OCI-LY3 (cell line): Measurements from ENCODE around the gene FRMD4B.
A peak's percentile ranks its signal among the peaks of the same experiment; 100 is the strongest.

Experiments used
- H2AFZ ChIP-seq: fragments of 200-600, 300-600 bp; shearing (Covaris generic); 2 replicates; pipeline ENCODE4 v1.6.0; 2014; ENCODE audit warnings: antibody characterized with exemption, low read depth, low read length
- H3K27ac ChIP-seq: fragments of 200-600, 300-600 bp; sonication (generic); 2 replicates; pipeline ENCODE4 v1.5.1; 2014; ENCODE audit warnings: mild to moderate bottlenecking, low read length, moderate library complexity, mixed read lengths
- H3K27me3 ChIP-seq: fragments of 200-600, 300-600 bp; sonication (generic); 2 replicates; pipeline ENCODE4 v1.6.1; 2014; ENCODE audit warnings: low read depth, low read length, mixed read lengths
- H3K36me3 ChIP-seq: fragments of 200-600, 300-600 bp; sonication (generic); replicated peaks from 2 replicates; pipeline ENCODE3; 2014; ENCODE audit warnings: low read depth, low read length, mixed read lengths
- H3K4me1 ChIP-seq: fragments of 300-600, 200-600 bp; sonication (generic); 2 replicates; pipeline ENCODE4 v1.6.1; 2014; ENCODE audit warnings: low read length, mixed read lengths
- H3K4me2 ChIP-seq: fragments of 200-600, 300-600 bp; sonication (generic); 2 replicates; pipeline ENCODE4 v1.6.1; 2014; ENCODE audit warnings: low read length, mixed read lengths
- H3K4me3 ChIP-seq: fragments of 300-600, 200-600 bp; sonication (generic); 2 replicates; pipeline ENCODE4 v1.5.1; 2014; ENCODE audit warnings: antibody characterized with exemption, mild to moderate bottlenecking, low read length, moderate library complexity
- H3K79me2 ChIP-seq: fragments of 300-600, 200-600 bp; shearing (Covaris generic); 2 replicates; pipeline ENCODE4 v1.6.1; 2014; ENCODE audit warnings: mild to moderate bottlenecking, low read length, mixed read lengths
- H3K9ac ChIP-seq: fragments of 300-600, 200-600 bp; shearing (Covaris generic); 2 replicates; pipeline ENCODE4 v1.6.0; 2014; ENCODE audit warnings: mild to moderate bottlenecking, low read length, moderate library complexity
- H3K9me3 ChIP-seq: fragments of 200-600, 300-600 bp; shearing (Covaris generic); 2 replicates; pipeline ENCODE4 v1.6.1; 2014; ENCODE audit warnings: low read length, mixed read lengths; ENCODE audit not compliant: insufficient read depth
- H4K20me1 ChIP-seq: fragments of 200-600, 300-600 bp; sonication (generic); 2 replicates; pipeline ENCODE4 v1.6.1; 2016; ENCODE audit warnings: low read length, mixed read lengths; ENCODE audit not compliant: insufficient read depth
- CTCF ChIP-seq: fragments of 200-600, 300-600 bp; sonication (generic); IDR thresholded peaks from 2 replicates; pipeline ENCODE4 v1.5.1; 2014; ENCODE audit warnings: antibody characterized with exemption, low read length, low read depth
- EZH2phosphoT487 ChIP-seq: fragments of 200-600 bp; shearing (Covaris generic); IDR thresholded peaks from 2 replicates; pipeline ENCODE4 v1.6.1; 2018; ENCODE audit warnings: antibody characterized with exemption, mixed run types, low read depth

FRMD4B gene

GRCh38 chr3:69126999-69127398, 258.9 kb downstream of the FRMD4B start:
- H3K9ac ChIP-seq, result no peak overlapping the region
- no peak for TF ChIP-seq CTCF
- TF ChIP-seq EZH2phosphoT487, result no peak
- no peaks in the 10 kb centered on the region for H4K20me1 ChIP-seq
- H2AFZ ChIP-seq, result no peak overlapping the region
- H3K27me3 ChIP-seq, result peaks cover 12% of the 10 kb centered on the region
- H3K9me3 ChIP-seq, result no peaks in the 10 kb centered on the region
- no peaks in the 10 kb centered on the region for H3K4me1 ChIP-seq
- H3K27ac ChIP-seq, result no peak overlapping the region
- H3K4me3 ChIP-seq, result no peak overlapping the region
- H3K4me2 ChIP-seq, result no peak overlapping the region
- no peaks in the 10 kb centered on the region for H3K79me2 ChIP-seq
- H3K36me3 ChIP-seq, result no peaks in the 10 kb centered on the region

DNA sequence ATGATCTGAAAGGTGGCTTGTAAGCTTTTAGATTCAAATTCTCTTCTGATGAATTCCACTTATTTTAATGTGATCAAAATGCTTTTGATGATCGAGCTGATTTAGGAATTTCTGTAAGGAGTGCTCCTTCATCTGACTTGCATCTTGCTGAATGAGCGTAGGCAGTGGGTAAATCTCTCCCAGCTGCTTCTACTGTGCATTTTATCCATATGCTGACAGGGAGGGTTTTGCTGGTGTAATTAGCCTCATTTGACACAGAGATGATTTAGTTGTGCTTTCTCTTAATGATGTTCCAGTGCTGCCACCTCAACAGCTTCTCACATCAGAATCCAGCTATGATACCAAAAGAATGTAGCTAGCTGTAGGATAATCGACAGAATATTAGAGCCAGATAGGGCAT, 259.7 kb downstream of the FRMD4B start:
- H3K27me3 ChIP-seq, result peaks cover 12% of the 10 kb centered on the region
- H3K27ac ChIP-seq, result no peak overlapping the region
- no peak overlapping the region for H3K4me2 ChIP-seq
- H3K4me1 ChIP-seq, result no peaks in the 10 kb centered on the region
- H4K20me1 ChIP-seq, result no peaks in the 10 kb centered on the region
- TF ChIP-seq EZH2phosphoT487 (no peak), CTCF (no peak)
- H3K79me2 ChIP-seq, result no peaks in the 10 kb centered on the region
- H3K36me3 ChIP-seq, result no peaks in the 10 kb centered on the region
- no peak overlapping the region for H2AFZ ChIP-seq
- no peak overlapping the region for H3K9ac ChIP-seq
- H3K9me3 ChIP-seq, result no peaks in the 10 kb centered on the region
- H3K4me3 ChIP-seq, result no peak overlapping the region

- H3K4me2 ChIP-seq, result peak within 1 kb of the TSS; percentile 34; the same call in 1 of the 2 replicates
- H3K9me3 ChIP-seq, result no peaks in the 10 kb centered on the region
- H3K36me3 ChIP-seq, result no peaks in the 10 kb centered on the region
- peaks cover 8% of the 10 kb centered on the region for H3K27me3 ChIP-seq
- 0 out of 2 replicates have a peak within 1 kb of the TSS, but pooled peaks have one; percentile 8 for H2AFZ ChIP-seq
- H3K27ac ChIP-seq, result no peak within 1 kb of the TSS
- H3K4me3 ChIP-seq, result no peak within 1 kb of the TSS
- no peak for TF ChIP-seq CTCF
- no peak for TF ChIP-seq EZH2phosphoT487
- no peaks in the 10 kb centered on the region for H4K20me1 ChIP-seq
- no peaks in the 10 kb centered on the region for H3K79me2 ChIP-seq
- H3K4me1 ChIP-seq, result no peaks in the 10 kb centered on the region
- H3K9ac ChIP-seq, result no peak within 1 kb of the TSS
Measured at GRCh38 chr3:69122403-69122802, 263.5 kb downstream of the FRMD4B start, which contains the start of gene LMOD3. LMOD3 (minus strand) TSS chr3:69122595; CDS start chr3:69122386, 209 bp downstream.

DNA sequence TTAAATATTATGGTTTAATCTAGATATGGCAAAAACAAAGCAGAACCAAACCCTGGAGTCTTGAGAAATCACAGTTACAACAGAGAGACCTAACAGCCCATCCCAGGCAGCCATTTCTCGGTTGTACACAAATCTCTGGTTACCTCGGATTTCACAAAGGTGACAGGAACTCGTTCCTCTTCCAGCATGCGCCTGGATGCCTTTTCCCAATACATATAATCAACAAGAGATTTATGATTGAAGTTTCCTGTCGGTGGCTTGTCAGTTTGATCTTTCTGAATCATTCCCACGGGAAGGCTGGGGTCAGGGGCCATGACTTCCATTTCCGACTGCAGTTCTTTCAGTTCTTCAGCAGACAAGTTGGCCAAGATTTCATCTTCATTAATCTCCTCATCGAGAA, 263.9 kb downstream of the FRMD4B start:
- H3K9ac ChIP-seq, result no peak overlapping the region
- peak overlapping the region; percentile 34; the same call in 1 of the 2 replicates for H3K4me2 ChIP-seq
- no peak for TF ChIP-seq CTCF
- no peak for TF ChIP-seq EZH2phosphoT487
- no peaks in the 10 kb centered on the region for H3K9me3 ChIP-seq
- H2AFZ ChIP-seq, result 0 out of 2 replicates have a peak overlapping the region, but pooled peaks have one; percentile 8
- H3K4me1 ChIP-seq, result no peaks in the 10 kb centered on the region
- no peaks in the 10 kb centered on the region for H3K36me3 ChIP-seq
- H3K4me3 ChIP-seq, result no peak overlapping the region
- H3K27ac ChIP-seq, result no peak overlapping the region
- no peaks in the 10 kb centered on the region for H4K20me1 ChIP-seq
- H3K79me2 ChIP-seq, result no peaks in the 10 kb centered on the region
- H3K27me3 ChIP-seq, result peaks cover 5% of the 10 kb centered on the region
